Lung (tissue), 12 donors: ENCODE data around the gene CDC6. TPM values are rescaled to one million over a fixed set of nuclear protein-coding genes. Genes with fewer than 3 reads are reported as not detected.

ENCODE experiments used
- ATAC-seq: fragments of 200-7000 bp; cut with Tn5 transposase; one replicate; pipeline ENCODE4 v1.9.1; 2020; ENCODE audit warnings: moderate number of reproducible peaks; ENCODE audit not compliant: insufficient read depth, low FRiP score
- DNase-seq, 3 donors: peaks; one replicate each; pipeline ENCODE4 v3.0.0-alpha.2; 2013 to 2017
- H3K27ac ChIP-seq, 2 donors: one replicate each; pipeline ENCODE4 v1.5.1; 2013; ENCODE audit warnings: mild to moderate bottlenecking in 2 of 2, moderate library complexity in 2 of 2, control low read depth in 1 of 2, inconsistent platforms in 1 of 2, low read depth in 1 of 2, low read length in 1 of 2
- H3K27me3 ChIP-seq, 3 donors: one replicate each; pipeline ENCODE4 v1.5.1; 2013; ENCODE audit warnings: low read length in 2 of 3; ENCODE audit not compliant: control insufficient read depth in 3 of 3, insufficient read depth in 3 of 3
- H3K36me3 ChIP-seq, 4 donors: one replicate each; pipeline ENCODE4 v1.5.1; 2013; ENCODE audit warnings: low read length in 4 of 4, mild to moderate bottlenecking in 1 of 4, moderate library complexity in 1 of 4; ENCODE audit not compliant: control insufficient read depth in 4 of 4, insufficient read depth in 4 of 4
- H3K4me1 ChIP-seq, 5 donors: one replicate each; pipeline ENCODE4 v1.5.1; 2013; ENCODE audit warnings: low read length in 5 of 5, mild to moderate bottlenecking in 2 of 5, moderate library complexity in 1 of 5; ENCODE audit not compliant: control insufficient read depth in 5 of 5, insufficient read depth in 5 of 5
- H3K4me3 ChIP-seq: one replicate; pipeline ENCODE4 v1.5.1; 2013; ENCODE audit warnings: mild to moderate bottlenecking, control low read depth, moderate library complexity
- H3K9ac ChIP-seq, 2 donors: one replicate each; pipeline ENCODE4 v1.5.1; 2013; ENCODE audit warnings: low read length in 2 of 2, control low read depth in 1 of 2; ENCODE audit not compliant: insufficient read depth in 1 of 2
- H3K9me3 ChIP-seq, 4 donors: one replicate each; pipeline ENCODE4 v1.5.1; 2013; ENCODE audit warnings: low read length in 3 of 4, mild to moderate bottlenecking in 1 of 4, moderate library complexity in 1 of 4; ENCODE audit not compliant: control insufficient read depth in 4 of 4, insufficient read depth in 3 of 4
- CTCF ChIP-seq: IDR thresholded peaks from 2 replicates; pipeline ENCODE4 v1.5.1; 2012; ENCODE audit warnings: mild to moderate bottlenecking; ENCODE audit errors: control extremely low read depth, extremely low read depth
- WGBS, 2 donors: extraction: QIAGEN DNeasy Blood & Tissue Kit; methylation state at CpG; one replicate each; pipeline ENCODE4 v1.1.7; 2013; 5-methylcytosine and 5-hydroxymethylcytosine counted together
- polyA plus RNA-seq, 2 donors: library from polyadenylated mRNA; stranded (reverse); fragments of 200-250 nt; gene quantifications; one replicate each; pipeline ENCODE4 v1.2.1, GENCODE V29; 2013
- total RNA-seq, 2 donors: library from RNA; depleted of rRNA in 1 of 2; stranded (reverse); fragments of >200 nt in 1 of 2; gene quantifications; one replicate each; pipeline ENCODE4 v1.2.1, GENCODE V29; 2014 to 2021
- donor health status: control.
- donor health status: control.
- donor health status: Bipolar disorder and iron deficiency.
- donor health status: healthy.
- donor health status: DM: yes; HTN: yes; CAD: no.

CDC6 gene
- total and polyA plus RNA-seq, 4 donors: 3.3 to 6.0 (median 5.6) TPM

DNA sequence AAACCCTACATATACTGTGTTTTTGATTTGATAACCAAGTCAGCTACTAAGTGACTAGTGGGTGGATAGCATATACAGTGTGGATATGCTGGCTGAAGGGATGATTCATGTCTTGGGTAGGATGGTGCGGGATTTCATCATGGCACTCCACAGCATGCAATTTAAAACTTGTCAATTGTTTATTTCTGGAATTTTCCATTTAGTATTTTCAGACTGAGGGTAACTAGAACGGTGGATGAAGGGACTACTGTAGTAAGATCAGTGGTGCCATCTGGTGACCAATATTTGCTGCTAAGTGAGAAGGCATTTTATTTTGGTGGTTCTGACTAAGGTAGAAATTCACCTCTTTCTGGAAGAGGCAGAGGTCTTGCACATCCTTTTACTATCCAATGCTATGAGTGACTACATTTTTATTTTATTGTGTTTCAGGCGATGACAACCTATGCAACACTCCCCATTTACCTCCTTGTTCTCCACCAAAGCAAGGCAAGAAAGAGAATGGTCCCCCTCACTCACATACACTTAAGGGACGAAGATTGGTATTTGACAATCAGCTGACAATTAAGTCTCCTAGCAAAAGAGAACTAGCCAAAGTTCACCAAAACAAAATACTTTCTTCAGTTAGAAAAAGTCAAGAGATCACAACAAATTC, 3.1 kb downstream of the CDC6 start:
- H3K27me3 ChIP-seq: no peaks in the 10 kb centered on the region
- H3K9ac ChIP-seq: peak overlapping the region in 1 of 2 donors; percentile 38
- WGBS, 2 donors: 58 to 62% methylated on average over 4 of the region's 4 CpGs
- H3K36me3 ChIP-seq: peaks cover 0 to 4% (median 1%) of the 10 kb centered on the region in 4 donors
- no peaks in the 10 kb centered on the region for H3K9me3 ChIP-seq
- H3K27ac ChIP-seq: no peak overlapping the region
- TF ChIP-seq CTCF: peak; percentile 62
- DNase-seq (peak in 2 of 3 donors; percentile 57 to 78), ATAC-seq (no peak)
- H3K4me1 ChIP-seq: peaks cover 0 to 6% (median 2%) of the 10 kb centered on the region in 5 donors
- H3K4me3 ChIP-seq: no peak overlapping the region

DNA sequence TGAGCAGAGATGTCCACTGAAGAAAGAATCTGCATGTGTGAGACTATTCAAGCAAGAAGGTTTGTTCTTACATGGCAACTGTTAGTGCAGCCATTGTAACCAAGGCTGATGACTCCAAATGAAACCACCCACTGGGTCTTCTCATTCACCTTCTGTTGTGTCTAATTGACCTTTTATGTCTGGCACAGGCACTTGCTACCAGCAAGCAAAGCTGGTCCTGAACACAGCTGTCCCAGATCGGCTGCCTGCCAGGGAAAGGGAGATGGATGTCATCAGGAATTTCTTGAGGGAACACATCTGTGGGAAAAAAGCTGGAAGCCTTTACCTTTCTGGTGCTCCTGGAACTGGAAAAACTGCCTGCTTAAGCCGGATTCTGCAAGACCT, 3.6 kb downstream of the CDC6 start:
- DNase-seq: no peak
- TF ChIP-seq CTCF: no peak
- H3K27ac ChIP-seq: no peak overlapping the region
- no peaks in the 10 kb centered on the region for H3K9me3 ChIP-seq
- no peaks in the 10 kb centered on the region for H3K27me3 ChIP-seq
- H3K4me1 ChIP-seq: peaks cover 0 to 6% (median 2%) of the 10 kb centered on the region in 5 donors
- ATAC-seq: no peak
- H3K4me3 ChIP-seq: no peak overlapping the region
- WGBS, 2 donors: 86 to 89% methylated on average over 2 of the region's 2 CpGs
- H3K36me3 ChIP-seq: peaks cover 0 to 4% (median 1%) of the 10 kb centered on the region in 4 donors
- no peak overlapping the region for H3K9ac ChIP-seq

DNA sequence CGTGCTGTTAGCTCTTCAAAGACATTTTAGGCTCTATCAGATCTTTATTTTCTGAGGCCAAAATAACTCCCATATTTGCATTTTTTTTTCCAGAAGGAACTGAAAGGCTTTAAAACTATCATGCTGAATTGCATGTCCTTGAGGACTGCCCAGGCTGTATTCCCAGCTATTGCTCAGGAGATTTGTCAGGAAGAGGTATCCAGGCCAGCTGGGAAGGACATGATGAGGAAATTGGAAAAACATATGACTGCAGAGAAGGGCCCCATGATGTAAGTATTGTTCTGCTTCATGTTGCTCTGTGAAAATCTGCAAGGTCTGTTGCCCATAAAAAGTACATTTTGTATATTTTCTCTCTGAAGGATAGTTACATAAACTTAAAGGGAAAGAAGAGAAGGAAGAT, 5.7 kb downstream of the CDC6 start:
- TF ChIP-seq CTCF: no peak
- WGBS, 2 donors: 89 to 95% methylated on average over 1 of the region's 1 CpG
- peaks cover 0 to 3% (median 2%) of the 10 kb centered on the region in 5 donors for H3K4me1 ChIP-seq
- H3K27ac ChIP-seq: no peak overlapping the region
- no peak overlapping the region for H3K9ac ChIP-seq
- DNase-seq: no peak
- H3K9me3 ChIP-seq: no peaks in the 10 kb centered on the region
- H3K27me3 ChIP-seq: no peaks in the 10 kb centered on the region
- H3K36me3 ChIP-seq: peaks cover 0 to 4% (median 2%) of the 10 kb centered on the region in 4 donors
- ATAC-seq: no peak
- no peak overlapping the region for H3K4me3 ChIP-seq
